ENCODE measurements around the gene ATPAF2.
A peak's percentile ranks its signal among the peaks of the same experiment; 100 is the strongest.

DNA sequence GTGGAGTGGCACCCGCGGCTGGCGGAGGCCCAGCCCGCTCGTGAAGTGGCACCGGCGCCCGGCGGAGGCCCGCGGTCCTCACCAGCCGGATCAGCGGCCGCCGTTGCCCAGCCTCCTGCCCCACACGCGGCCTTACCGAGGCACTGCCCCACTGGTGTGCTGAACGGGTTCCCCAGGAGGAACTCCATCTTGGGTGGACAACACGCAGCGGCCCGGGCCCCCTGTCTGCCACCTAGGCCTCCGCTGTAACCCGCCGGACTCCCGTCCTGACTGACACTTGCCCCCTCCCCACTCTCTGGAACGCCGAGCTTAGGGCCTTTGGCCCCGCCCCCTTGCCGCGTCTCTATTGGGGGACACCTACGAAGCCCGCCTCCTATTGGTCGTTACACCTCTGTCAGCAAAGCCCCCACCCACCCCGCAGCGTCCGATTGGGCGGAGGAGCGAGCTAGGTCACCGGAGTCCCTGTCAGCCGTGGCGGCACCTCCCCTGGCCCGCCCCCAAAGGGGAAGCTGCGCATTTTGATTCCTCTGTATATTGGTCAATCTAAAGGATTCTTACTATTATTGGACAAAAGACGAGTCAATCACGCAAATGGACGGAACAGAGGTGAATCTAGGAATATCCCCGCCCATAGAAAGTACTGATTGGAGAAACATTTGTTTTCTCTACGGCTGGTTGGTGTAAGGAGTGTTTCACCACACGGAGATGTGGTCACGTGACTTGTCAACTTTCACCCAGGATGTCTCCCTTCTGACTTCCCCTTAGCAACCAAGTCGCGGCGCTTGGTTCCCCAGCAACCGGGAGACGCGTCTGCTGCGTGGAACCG is 66.6 kb downstream of the ATPAF2 start, which contains the start of the genes DRC3 and TOM1L2:
- TF ChIP-seq, protein P1, sequence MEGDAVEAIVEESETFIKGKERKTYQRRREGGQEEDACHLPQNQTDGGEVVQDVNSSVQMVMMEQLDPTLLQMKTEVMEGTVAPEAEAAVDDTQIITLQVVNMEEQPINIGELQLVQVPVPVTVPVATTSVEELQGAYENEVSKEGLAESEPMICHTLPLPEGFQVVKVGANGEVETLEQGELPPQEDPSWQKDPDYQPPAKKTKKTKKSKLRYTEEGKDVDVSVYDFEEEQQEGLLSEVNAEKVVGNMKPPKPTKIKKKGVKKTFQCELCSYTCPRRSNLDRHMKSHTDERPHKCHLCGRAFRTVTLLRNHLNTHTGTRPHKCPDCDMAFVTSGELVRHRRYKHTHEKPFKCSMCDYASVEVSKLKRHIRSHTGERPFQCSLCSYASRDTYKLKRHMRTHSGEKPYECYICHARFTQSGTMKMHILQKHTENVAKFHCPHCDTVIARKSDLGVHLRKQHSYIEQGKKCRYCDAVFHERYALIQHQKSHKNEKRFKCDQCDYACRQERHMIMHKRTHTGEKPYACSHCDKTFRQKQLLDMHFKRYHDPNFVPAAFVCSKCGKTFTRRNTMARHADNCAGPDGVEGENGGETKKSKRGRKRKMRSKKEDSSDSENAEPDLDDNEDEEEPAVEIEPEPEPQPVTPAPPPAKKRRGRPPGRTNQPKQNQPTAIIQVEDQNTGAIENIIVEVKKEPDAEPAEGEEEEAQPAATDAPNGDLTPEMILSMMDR (IDR thresholded peaks at IDR 0.05) = no peak
- TF ChIP-seq, protein P2, sequence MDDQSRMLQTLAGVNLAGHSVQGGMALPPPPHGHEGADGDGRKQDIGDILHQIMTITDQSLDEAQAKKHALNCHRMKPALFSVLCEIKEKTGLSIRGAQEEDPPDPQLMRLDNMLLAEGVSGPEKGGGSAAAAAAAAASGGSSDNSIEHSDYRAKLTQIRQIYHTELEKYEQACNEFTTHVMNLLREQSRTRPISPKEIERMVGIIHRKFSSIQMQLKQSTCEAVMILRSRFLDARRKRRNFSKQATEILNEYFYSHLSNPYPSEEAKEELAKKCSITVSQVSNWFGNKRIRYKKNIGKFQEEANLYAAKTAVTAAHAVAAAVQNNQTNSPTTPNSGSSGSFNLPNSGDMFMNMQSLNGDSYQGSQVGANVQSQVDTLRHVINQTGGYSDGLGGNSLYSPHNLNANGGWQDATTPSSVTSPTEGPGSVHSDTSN (IDR thresholded peaks at IDR 0.05) = peak; percentile 100
- TF ChIP-seq SMC3 (IDR thresholded peaks at IDR 0.05) = 0 out of 3 replicates have a peak, but pooled peaks have one; percentile 0
- peak; percentile 57 for TF ChIP-seq POLR2A (IDR thresholded peaks at IDR 0.05; ENCODE audit: low read length)
